NOMO-1 (cell line): ENCODE results near the gene PIK3R6.
A peak's percentile ranks its signal among the peaks of the same experiment; 100 is the strongest.

ENCODE experiments used
- DNase-seq, 2 experiments: peaks; one replicate each; lab custom pipeline; 2025; ENCODE audit not compliant: unreplicated experiment in 2 of 2; lab: John Stamatoyannopoulos, UW

The PIK3R6 gene

GRCh38 chr17:8800656-8801055, 66.8 kb downstream of the PIK3R6 start:
- DNase-seq, result no peak

GRCh38 chr17:8799570-8800212, 67.8 kb downstream of the PIK3R6 start:
- DNase-seq, result no peak

GRCh38 chr17:8798846-8799569, 68.5 kb downstream of the PIK3R6 start, which contains the start of gene MFSD6L:
TSS of gene MFSD6L (minus strand) at chr17:8799365. CDS start at chr17:8799120, 245 bp downstream.
- DNase-seq, result no peak

GRCh38 chr17:8798176-8798845, 69.2 kb downstream of the PIK3R6 start:
- no peak for DNase-seq

GRCh38 chr17:8797621-8798175, 69.8 kb downstream of the PIK3R6 start:
- no peak for DNase-seq

- no peak for DNase-seq
Measured at GRCh38 chr17:8794636-8795035, 72.8 kb downstream of the PIK3R6 start.

- peak; percentile 28 to 74 for DNase-seq
Measured at GRCh38 chr17:8793649-8794048, 73.8 kb downstream of the PIK3R6 start.

- no peak for DNase-seq
Measured at GRCh38 chr17:8792646-8793045, 74.8 kb downstream of the PIK3R6 start.

- DNase-seq, result no peak
Measured at GRCh38 chr17:8791910-8792270, 75.6 kb downstream of the PIK3R6 start.

- DNase-seq, result no peak
Measured at GRCh38 chr17:8791248-8791909, 76.1 kb downstream of the PIK3R6 start.

- DNase-seq, result no peak
Measured at GRCh38 chr17:8789743-8790142, 77.7 kb downstream of the PIK3R6 start.

- DNase-seq, result no peak
Measured at GRCh38 chr17:8788998-8789397, 78.5 kb downstream of the PIK3R6 start.

- peak in 1 of 2 experiments; percentile 26 for DNase-seq
Measured at GRCh38 chr17:8785547-8786413, 81.7 kb downstream of the PIK3R6 start.

GRCh38 chr17:8782176-8782575, 85.3 kb downstream of the PIK3R6 start:
- no peak for DNase-seq

- no peak for DNase-seq
Measured at GRCh38 chr17:8781776-8782175, 85.7 kb downstream of the PIK3R6 start.

- DNase-seq, result peak in 1 of 2 experiments; percentile 37
Measured at GRCh38 chr17:8776881-8777280, 90.6 kb downstream of the PIK3R6 start.

- DNase-seq, result no peak
Measured at GRCh38 chr17:8776248-8776647, 91.2 kb downstream of the PIK3R6 start.

GRCh38 chr17:8766731-8767130, 100.7 kb downstream of the PIK3R6 start:
- DNase-seq, result no peak

GRCh38 chr17:8762012-8762411, 105.5 kb downstream of the PIK3R6 start:
- no peak for DNase-seq

- no peak for DNase-seq
Measured at GRCh38 chr17:8758137-8758596, 109.3 kb downstream of the PIK3R6 start, which contains the start of gene SPDYE4. TSS of gene SPDYE4 (minus strand) at chr17:8758546. CDS start at chr17:8758382, 164 bp downstream.
